Measurements from ENCODE around the gene TEC. TPM values are rescaled to one million over a fixed set of nuclear protein-coding genes. Genes with fewer than 3 reads are reported as not detected.

Gene TEC
- total and polyA plus RNA-seq, 2 experiments from 2014 or later = 2.9 to 3.0 TPM

DNA sequence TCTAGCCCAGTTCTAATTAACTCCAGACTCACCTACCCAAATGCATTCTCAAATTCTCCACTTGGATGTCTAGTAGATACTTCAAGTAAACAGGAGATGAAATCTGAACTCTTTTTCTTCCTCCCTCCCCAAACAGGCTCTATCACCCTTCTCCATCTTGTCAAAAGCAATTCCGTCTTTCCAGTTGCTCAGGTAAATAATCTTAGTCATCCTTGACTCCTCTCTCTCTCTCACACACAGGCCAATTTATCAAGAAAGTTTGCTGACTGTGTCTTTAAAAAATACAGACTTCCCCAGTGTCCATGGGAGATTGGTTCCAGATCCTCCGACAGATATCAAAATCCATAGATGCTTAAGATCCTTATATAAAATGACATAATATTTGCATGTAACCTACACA lies 148.5 kb downstream of the TEC start:
- no peak overlapping the region for H3K4me3 ChIP-seq
- no peaks in the 10 kb centered on the region for H4K20me1 ChIP-seq (replicated peaks; ENCODE audit: insufficient read depth)
- H3K4me1 ChIP-seq (ENCODE audit: insufficient read depth) = no peaks in the 10 kb centered on the region; the same call in 1 of the 2 replicates
- H3K27me3 ChIP-seq (ENCODE audit: insufficient read depth) = no peaks in the 10 kb centered on the region
- TF ChIP-seq ZNF331 (CRISPR knock-in tag; IDR thresholded peaks at IDR 0.05; ENCODE audit: low read depth) (no peak), ZNF114 (CRISPR knock-in tag; IDR thresholded peaks at IDR 0.05) (no peak), EZH2phosphoT487 (IDR thresholded peaks at IDR 0.05; ENCODE audit: unreplicated experiment) (no peak), ETS1 (IDR thresholded peaks at IDR 0.05) (no peak), JUNB (IDR thresholded peaks at IDR 0.05; ENCODE audit: unreplicated experiment) (no peak), ZNF462 (CRISPR knock-in tag; IDR thresholded peaks at IDR 0.05) (no peak)
- TF ChIP-seq, protein P1, sequence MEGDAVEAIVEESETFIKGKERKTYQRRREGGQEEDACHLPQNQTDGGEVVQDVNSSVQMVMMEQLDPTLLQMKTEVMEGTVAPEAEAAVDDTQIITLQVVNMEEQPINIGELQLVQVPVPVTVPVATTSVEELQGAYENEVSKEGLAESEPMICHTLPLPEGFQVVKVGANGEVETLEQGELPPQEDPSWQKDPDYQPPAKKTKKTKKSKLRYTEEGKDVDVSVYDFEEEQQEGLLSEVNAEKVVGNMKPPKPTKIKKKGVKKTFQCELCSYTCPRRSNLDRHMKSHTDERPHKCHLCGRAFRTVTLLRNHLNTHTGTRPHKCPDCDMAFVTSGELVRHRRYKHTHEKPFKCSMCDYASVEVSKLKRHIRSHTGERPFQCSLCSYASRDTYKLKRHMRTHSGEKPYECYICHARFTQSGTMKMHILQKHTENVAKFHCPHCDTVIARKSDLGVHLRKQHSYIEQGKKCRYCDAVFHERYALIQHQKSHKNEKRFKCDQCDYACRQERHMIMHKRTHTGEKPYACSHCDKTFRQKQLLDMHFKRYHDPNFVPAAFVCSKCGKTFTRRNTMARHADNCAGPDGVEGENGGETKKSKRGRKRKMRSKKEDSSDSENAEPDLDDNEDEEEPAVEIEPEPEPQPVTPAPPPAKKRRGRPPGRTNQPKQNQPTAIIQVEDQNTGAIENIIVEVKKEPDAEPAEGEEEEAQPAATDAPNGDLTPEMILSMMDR (conservative IDR thresholded peaks at IDR 0.05; ENCODE audit: low read depth in 2 of 2) = no peak
- no peak overlapping the region for H2AFZ ChIP-seq
- no peaks in the 10 kb centered on the region for H3K79me2 ChIP-seq (replicated peaks; ENCODE audit: insufficient read depth)
- H3K27ac Mint-ChIP-seq = no peak overlapping the region
- no peaks in the 10 kb centered on the region for H3K9me2 ChIP-seq (ENCODE audit: insufficient read depth)
- H3K9me3 Mint-ChIP-seq = no peaks in the 10 kb centered on the region
- peaks cover 1% of the 10 kb centered on the region for H3K27me3 Mint-ChIP-seq (ENCODE audit: insufficient read depth, low read depth, poor library complexity)
- H3K4me1 Mint-ChIP-seq = peaks cover 18% of the 10 kb centered on the region
- ATAC-seq = no peak
- H3K36me3 ChIP-seq (ENCODE audit: insufficient read depth) = no peaks in the 10 kb centered on the region
- H3K4me3 Mint-ChIP-seq = no peak overlapping the region
- DNase-seq (ENCODE audit: low spot score) = no peak
- no peak overlapping the region for H3K4me2 ChIP-seq
- H3K36me3 Mint-ChIP-seq (ENCODE audit: low read depth) = no peaks in the 10 kb centered on the region
- H3F3A ChIP-seq (replicated peaks; ENCODE audit: low read depth) = no peaks in the 10 kb centered on the region
- no peak overlapping the region for H3K27ac ChIP-seq (ENCODE audit: low read depth)
